Activated naive CD4-positive, alpha-beta T cell treated with anti-CD3 and anti-CD28 coated beads, Interleukin-2, amount 50 U/mL, for 72 hours (primary cell): ENCODE results near the gene METTL13. TPM values are rescaled to one million over a fixed set of nuclear protein-coding genes. Genes with fewer than 3 reads are reported as not detected.

Experiments
- total RNA-seq, 2 donors: library from RNA; stranded (reverse); gene quantifications; one replicate each; pipeline ENCODE4 v1.2.3, GENCODE V29; 2022

METTL13 gene
- total RNA-seq, 2 donors from 2014 or later, result 53.0 to 57.4 TPM

Other genes with a start within 250 kb of the METTL13 start
- gene MYOCOS, start 159.4 kb upstream of the METTL13 start, total RNA-seq, result under 1 TPM in 1 of 2 donors, not detected in 1; 0.23 TPM
- not detected for gene MYOC, start 129.0 kb upstream of the METTL13 start, total RNA-seq
- 10 to 100 TPM in 1 of 2 donors, 1 to 10 TPM in 1; 6.8 to 11.9 TPM for gene VAMP4, start 39.6 kb upstream of the METTL13 start, total RNA-seq
- 1 to 10 TPM; 2.6 to 4.5 TPM for gene DNM3, start 59.8 kb downstream of the METTL13 start, total RNA-seq